Cardiac fibroblast (primary cell): ENCODE results near the gene PPL.

Experiments
- DNase-seq, 2 donors: peaks; one replicate each; pipeline versions ENCODE4 v3.0.0 to v3.0.0-alpha.2; 2010; ENCODE audit warnings: low read depth in 2 of 2
- H3K4me3 ChIP-seq, 2 donors: replicated peaks in 1 of 2; 1 replicate in 1 of 2; 2 replicates in 1 of 2; pipeline ENCODE4 v1.5.1; 2011; ENCODE audit warnings: low read depth in 2 of 2, low read length in 2 of 2, mild to moderate bottlenecking in 2 of 2, moderate library complexity in 1 of 2
- CTCF ChIP-seq: IDR thresholded peaks from one replicate; pipeline ENCODE4 v1.5.1; 2011; ENCODE audit warnings: low read depth, mild to moderate bottlenecking, low read length, inconsistent platforms

PPL gene

GRCh38 chr16:4924593-4925292, 12.2 kb downstream of the PPL start:
- no peak for TF ChIP-seq CTCF
- no peak overlapping the region for H3K4me3 ChIP-seq
- DNase-seq, result no peak

GRCh38 chr16:4923853-4924252, 13.1 kb downstream of the PPL start:
- no peak for TF ChIP-seq CTCF
- H3K4me3 ChIP-seq, result no peak overlapping the region
- DNase-seq, result no peak

- DNase-seq, result no peak
- H3K4me3 ChIP-seq, result no peak overlapping the region
- no peak for TF ChIP-seq CTCF
Measured at GRCh38 chr16:4922721-4923342, 14.1 kb downstream of the PPL start.

GRCh38 chr16:4920826-4921225, 16.1 kb downstream of the PPL start:
- no peak for TF ChIP-seq CTCF
- DNase-seq, result no peak
- no peak overlapping the region for H3K4me3 ChIP-seq

- H3K4me3 ChIP-seq, result no peak overlapping the region
- no peak for DNase-seq
- no peak for TF ChIP-seq CTCF
Measured at GRCh38 chr16:4918781-4919251, 18.1 kb downstream of the PPL start.

- H3K4me3 ChIP-seq, result no peak overlapping the region
- TF ChIP-seq CTCF, result no peak
- DNase-seq, result peak; percentile 41 to 61
Measured at GRCh38 chr16:4917117-4917516, 19.8 kb downstream of the PPL start.
